Measurements from ENCODE around the gene CLP1. TPM values are rescaled to one million over a fixed set of nuclear protein-coding genes. Genes with fewer than 3 reads are reported as not detected.

Gene CLP1
- total and polyA plus RNA-seq, 7 donors: 3.9 to 23.2 (median 13.2) TPM

- peaks cover 32 to 65% (median 48%) of the 10 kb centered on the region in 3 donors for H3K27me3 ChIP-seq
- no peaks in the 10 kb centered on the region for H3K36me3 ChIP-seq
- H3K4me1 ChIP-seq: peaks cover 0 to 59% (median 56%) of the 10 kb centered on the region in 4 donors
- intact Hi-C loops (cut with DNase I): no loop called here
- WGBS, 2 donors: 11% methylated on average over 23 of the region's 23 CpGs
- no peak for TF ChIP-seq POLR2AphosphoS5 (IDR thresholded peaks at IDR 0.05)
- TF ChIP-seq CTCF (IDR thresholded peaks at IDR 0.05): no peak
- no peak for TF ChIP-seq EP300 (IDR thresholded peaks at IDR 0.05)
- no peak for TF ChIP-seq POLR2A (IDR thresholded peaks at IDR 0.05)
- no peak overlapping the region for H3K4me3 ChIP-seq
- DNase-seq: no peak
- H3K27ac ChIP-seq: no peak overlapping the region
- no peaks in the 10 kb centered on the region for H3K9me3 ChIP-seq
Measured at GRCh38 chr11:57646799-57647303, 10.7 kb upstream of the CLP1 start.

GRCh38 chr11:57647372-57647771 lies 10.2 kb upstream of the CLP1 start:
- Histone ChIP-seq H3K27ac (no peak overlapping the region), H3K27me3 (peaks cover 32 to 71% (median 48%) of the 10 kb centered on the region in 3 donors), H3K36me3 (no peaks in the 10 kb centered on the region), H3K9me3 (no peaks in the 10 kb centered on the region), H3K4me3 (no peak overlapping the region), H3K4me1 (peaks cover 0 to 59% (median 56%) of the 10 kb centered on the region in 4 donors)
- TF ChIP-seq CTCF (IDR thresholded peaks at IDR 0.05) (no peak), EP300 (IDR thresholded peaks at IDR 0.05) (no peak), POLR2A (IDR thresholded peaks at IDR 0.05) (no peak), POLR2AphosphoS5 (IDR thresholded peaks at IDR 0.05) (no peak)
- no peak for DNase-seq
- WGBS, 2 donors: 10 to 11% methylated on average over 10 of the region's 10 CpGs
- intact Hi-C loops (cut with DNase I): no loop called here

GRCh38 chr11:57647960-57648800 lies 9.4 kb upstream of the CLP1 start:
- Histone ChIP-seq H3K4me3 (peak overlapping the region in 3 of 4 donors; percentile 30 to 45 (median 43)), H3K9me3 (no peaks in the 10 kb centered on the region), H3K27me3 (peaks cover 32 to 79% (median 48%) of the 10 kb centered on the region in 3 donors), H3K36me3 (no peaks in the 10 kb centered on the region), H3K27ac (no peak overlapping the region), H3K4me1 (peaks cover 0 to 59% (median 56%) of the 10 kb centered on the region in 4 donors)
- no peak for DNase-seq
- intact Hi-C loops (cut with DNase I): no loop called here
- WGBS, 2 donors: 11 to 14% methylated on average over 13 of the region's 13 CpGs
- TF ChIP-seq CTCF (IDR thresholded peaks at IDR 0.05) (no peak), POLR2AphosphoS5 (IDR thresholded peaks at IDR 0.05) (no peak), POLR2A (IDR thresholded peaks at IDR 0.05) (no peak), EP300 (IDR thresholded peaks at IDR 0.05) (no peak)

- TF ChIP-seq POLR2A (IDR thresholded peaks at IDR 0.05) (no peak), POLR2AphosphoS5 (IDR thresholded peaks at IDR 0.05) (no peak), CTCF (IDR thresholded peaks at IDR 0.05) (no peak), EP300 (IDR thresholded peaks at IDR 0.05) (no peak)
- Histone ChIP-seq H3K4me3 (peak overlapping the region; percentile 20 to 45 (median 36)), H3K27ac (peak overlapping the region in 3 of 4 donors; percentile 12 to 42 (median 41)), H3K9me3 (no peaks in the 10 kb centered on the region), H3K27me3 (peaks cover 32 to 87% (median 48%) of the 10 kb centered on the region in 3 donors), H3K36me3 (no peaks in the 10 kb centered on the region), H3K4me1 (peaks cover 0 to 59% (median 56%) of the 10 kb centered on the region in 4 donors)
- intact Hi-C loops (cut with DNase I): no loop called here
- 4 to 9% methylated on average over 23 of the region's 23 CpGs for WGBS, 2 donors
- peak; percentile 67 for DNase-seq
Measured at GRCh38 chr11:57648801-57649735, 8.5 kb upstream of the CLP1 start.
